Measurements from ENCODE around the gene DPH7. TPM values are rescaled to one million over a fixed set of nuclear protein-coding genes. Genes with fewer than 3 reads are reported as not detected.
"Not testable (repeated sequence)": the region's sequence is repeated elsewhere in the genome, so short reads cannot be mapped to it uniquely, and the experiment has no call there.

The DPH7 gene
- total RNA-seq, 5 donors from 2014 or later (not counting 1 experiment from before 2014, with no cell fraction given) = 45.0 to 71.0 (median 66.3) TPM

GRCh38 chr9:137603879-137604278 lies 25.2 kb upstream of the DPH7 start:
- Mint-ChIP-seq H3K4me1 (peaks cover 22 to 30% (median 24%) of the 10 kb centered on the region in 3 donors), H3K36me3 (no peaks in the 10 kb centered on the region), H3K27ac (no peak overlapping the region), H3K9me3 (no peaks in the 10 kb centered on the region), H3K4me3 (peak overlapping the region; percentile 49 to 59 (median 56)), H3K27me3 (no peaks in the 10 kb centered on the region)
- peak overlapping the region in 1 of 2 donors; percentile 15 for H3K4me3 ChIP-seq (ENCODE audit: control insufficient read depth in 1 of 2, extremely low read depth in 1 of 2, low read length in 1 of 2)
- POLR2A ChIA-PET = no interaction called here
- 98% methylated on average over 10 of the region's 13 CpGs for WGBS (ENCODE audit: insufficient coverage)
- DNase-seq (no peak), ATAC-seq (replicated peaks in 1 of 4) (no peak)
- no peaks in the 10 kb centered on the region for H3K27me3 ChIP-seq (replicated peaks in 1 of 2; ENCODE audit: control insufficient read depth in 2 of 2, extremely low read depth in 1 of 2, insufficient read depth in 2 of 2, low read length in 1 of 2)
- no peaks in the 10 kb centered on the region for H3K36me3 ChIP-seq (ENCODE audit: control insufficient read depth in 2 of 2, extremely low read depth in 1 of 2, insufficient read depth in 1 of 2, low read length in 1 of 2)
- CTCF ChIA-PET = no interaction called here
- H3K27ac ChIP-seq (ENCODE audit: low read length) = no peak overlapping the region
- no peaks in the 10 kb centered on the region for H3K9me3 ChIP-seq
- H3K4me1 ChIP-seq (ENCODE audit: control insufficient read depth in 1 of 2, extremely low read depth in 1 of 2, insufficient read depth in 2 of 2, low read length in 2 of 2) = peaks cover 12 to 32% of the 10 kb centered on the region in 2 experiments

DNA sequence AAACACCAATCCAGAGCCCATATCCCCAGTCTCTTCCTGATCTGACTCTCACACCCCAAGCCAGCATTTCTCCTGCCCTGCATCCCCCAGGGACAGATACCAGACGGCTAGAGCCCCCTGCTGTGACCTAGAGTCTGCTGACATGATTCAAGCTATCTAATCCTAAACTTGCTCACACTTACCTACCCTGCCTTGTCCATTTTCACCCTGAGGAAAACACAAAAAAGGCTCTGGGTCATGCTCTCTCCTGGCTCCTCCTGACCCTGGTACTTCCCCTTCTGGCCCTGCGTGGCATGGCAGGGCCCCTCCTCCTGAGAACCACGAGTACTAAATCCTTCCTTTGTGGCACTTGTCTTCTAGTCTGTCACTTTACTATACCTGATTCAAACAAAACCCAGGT lies 23.9 kb upstream of the DPH7 start:
- Histone ChIP-seq H3K9me3 (no peaks in the 10 kb centered on the region), H3K27me3 (replicated peaks in 1 of 2; ENCODE audit: control insufficient read depth in 2 of 2, extremely low read depth in 1 of 2, insufficient read depth in 2 of 2, low read length in 1 of 2) (no peaks in the 10 kb centered on the region), H3K4me3 (ENCODE audit: control insufficient read depth in 1 of 2, extremely low read depth in 1 of 2, low read length in 1 of 2) (no peak overlapping the region), H3K27ac (ENCODE audit: low read length) (no peak overlapping the region), H3K36me3 (ENCODE audit: control insufficient read depth in 2 of 2, extremely low read depth in 1 of 2, insufficient read depth in 1 of 2, low read length in 1 of 2) (no peaks in the 10 kb centered on the region), H3K4me1 (ENCODE audit: control insufficient read depth in 1 of 2, extremely low read depth in 1 of 2, insufficient read depth in 2 of 2, low read length in 2 of 2) (peaks cover 12 to 23% of the 10 kb centered on the region in 2 experiments)
- Mint-ChIP-seq H3K27me3 (no peaks in the 10 kb centered on the region), H3K27ac (no peak overlapping the region), H3K36me3 (no peaks in the 10 kb centered on the region), H3K9me3 (no peaks in the 10 kb centered on the region), H3K4me3 (peak overlapping the region in 2 of 3 donors; percentile 47 to 62), H3K4me1 (peaks cover 17 to 22% (median 21%) of the 10 kb centered on the region in 3 donors)
- ATAC-seq (replicated peaks in 1 of 4) = no peak
- ChIA-PET CTCF (no interaction called here), POLR2A (no interaction called here)
- no peak for DNase-seq
- 43% methylated on average over 1 of the region's 3 CpGs for WGBS (ENCODE audit: insufficient coverage)

DNA sequence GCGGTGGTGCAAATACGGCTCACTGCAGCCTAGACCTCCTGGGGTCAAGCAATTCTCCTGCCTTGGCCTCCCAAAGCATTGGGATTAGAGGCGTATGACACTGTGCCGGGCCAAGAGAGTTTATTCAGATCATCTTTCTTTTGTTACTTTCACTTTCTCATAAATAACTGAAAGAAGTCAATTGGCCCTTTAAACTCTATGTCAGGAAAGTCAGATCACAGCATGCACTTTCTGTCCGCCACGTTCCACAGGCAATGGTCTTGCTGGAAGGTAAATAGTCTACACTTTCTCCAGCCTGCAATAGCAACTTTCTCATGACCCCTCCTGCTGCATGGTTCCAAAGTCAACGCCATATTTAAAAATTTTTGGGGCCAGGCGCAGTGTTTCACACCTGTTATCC lies 20.2 kb upstream of the DPH7 start:
- Histone ChIP-seq H3K4me1 (ENCODE audit: control insufficient read depth in 1 of 2, extremely low read depth in 1 of 2, insufficient read depth in 2 of 2, low read length in 2 of 2) (peaks cover 0 to under 1% of the 10 kb centered on the region in 2 experiments), H3K27ac (ENCODE audit: low read length) (no peak overlapping the region), H3K36me3 (ENCODE audit: control insufficient read depth in 2 of 2, extremely low read depth in 1 of 2, insufficient read depth in 1 of 2, low read length in 1 of 2) (no peaks in the 10 kb centered on the region), H3K27me3 (replicated peaks in 1 of 2; ENCODE audit: control insufficient read depth in 2 of 2, extremely low read depth in 1 of 2, insufficient read depth in 2 of 2, low read length in 1 of 2) (no peaks in the 10 kb centered on the region), H3K4me3 (ENCODE audit: control insufficient read depth in 1 of 2, extremely low read depth in 1 of 2, low read length in 1 of 2) (no peak overlapping the region), H3K9me3 (no peaks in the 10 kb centered on the region)
- H3K4me1 Mint-ChIP-seq = peaks cover 4 to 8% (median 8%) of the 10 kb centered on the region in 3 donors
- H3K27ac Mint-ChIP-seq = no peak overlapping the region
- no peak overlapping the region for H3K4me3 Mint-ChIP-seq
- H3K27me3 Mint-ChIP-seq = no peaks in the 10 kb centered on the region
- ChIA-PET POLR2A (no interaction called here), CTCF (no interaction called here)
- no peak for ATAC-seq (replicated peaks in 1 of 4)
- WGBS (ENCODE audit: insufficient coverage) = 87% methylated on average over 3 of the region's 8 CpGs
- no peak for DNase-seq
- no peaks in the 10 kb centered on the region for H3K9me3 Mint-ChIP-seq
- no peaks in the 10 kb centered on the region for H3K36me3 Mint-ChIP-seq

DNA sequence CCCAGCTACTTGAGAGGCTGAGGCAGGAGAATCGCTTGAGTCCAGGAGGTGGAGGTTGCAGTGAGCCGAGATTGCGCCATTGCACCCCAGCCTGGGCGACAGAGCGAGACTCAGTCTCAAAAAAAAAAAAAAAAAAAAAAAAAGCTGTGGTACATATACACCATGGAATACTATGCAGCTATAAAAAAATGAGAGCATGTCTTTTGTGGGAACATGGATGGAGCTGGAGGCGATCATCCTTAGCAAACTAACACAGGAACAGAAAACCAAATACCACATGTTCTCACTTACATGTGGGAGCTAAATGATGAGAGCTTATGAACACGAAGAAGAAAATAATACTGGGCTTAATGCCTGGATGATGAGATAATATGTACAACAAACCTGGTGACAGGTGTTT lies 17.9 kb upstream of the DPH7 start:
- H3K4me1 Mint-ChIP-seq; H3K36me3 Mint-ChIP-seq; H3K4me1 ChIP-seq (ENCODE audit: control insufficient read depth in 1 of 2, extremely low read depth in 1 of 2, insufficient read depth in 2 of 2, low read length in 2 of 2); H3K9me3 Mint-ChIP-seq; ATAC-seq (replicated peaks in 1 of 4); H3K9me3 ChIP-seq; CTCF ChIA-PET; H3K4me3 Mint-ChIP-seq; H3K27me3 Mint-ChIP-seq; POLR2A ChIA-PET; H3K36me3 ChIP-seq (ENCODE audit: control insufficient read depth in 2 of 2, extremely low read depth in 1 of 2, insufficient read depth in 1 of 2, low read length in 1 of 2); H3K4me3 ChIP-seq (ENCODE audit: control insufficient read depth in 1 of 2, extremely low read depth in 1 of 2, low read length in 1 of 2); DNase-seq; H3K27ac Mint-ChIP-seq; H3K27ac ChIP-seq (ENCODE audit: low read length); H3K27me3 ChIP-seq (replicated peaks in 1 of 2; ENCODE audit: control insufficient read depth in 2 of 2, extremely low read depth in 1 of 2, insufficient read depth in 2 of 2, low read length in 1 of 2): not testable (repeated sequence)
- no CpG with 5 or more reads among the region's 7 CpGs for WGBS (ENCODE audit: insufficient coverage)

DNA sequence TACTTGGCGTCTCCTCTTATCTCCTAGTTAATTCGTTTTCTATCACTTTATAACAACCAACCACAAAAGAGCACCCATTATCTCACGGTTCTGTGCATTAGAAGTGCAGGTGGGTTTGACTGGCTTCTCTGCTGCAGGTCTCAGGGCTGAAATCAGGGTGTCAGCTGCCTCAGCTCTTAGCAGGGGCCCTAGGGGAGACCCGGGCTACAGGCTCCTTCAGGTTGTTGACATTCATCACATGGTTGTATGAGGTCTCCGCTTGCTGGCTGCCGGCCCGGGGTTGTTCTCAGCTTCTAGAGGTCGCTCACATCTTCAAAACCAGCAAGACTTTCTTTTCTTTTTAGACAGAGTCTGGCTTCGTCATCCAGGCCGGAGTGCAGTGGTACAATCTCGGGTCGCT lies 14.5 kb upstream of the DPH7 start:
- peaks cover 3 to 21% of the 10 kb centered on the region in 2 experiments for H3K4me1 ChIP-seq (ENCODE audit: control insufficient read depth in 1 of 2, extremely low read depth in 1 of 2, insufficient read depth in 2 of 2, low read length in 2 of 2)
- Mint-ChIP-seq H3K4me3 (peak overlapping the region in 2 of 3 donors; percentile 42 to 45), H3K4me1 (peaks cover 12 to 14% (median 13%) of the 10 kb centered on the region in 3 donors), H3K27ac (no peak overlapping the region), H3K27me3 (no peaks in the 10 kb centered on the region), H3K36me3 (peaks cover 2% of the 10 kb centered on the region), H3K9me3 (no peaks in the 10 kb centered on the region)
- no peak for DNase-seq
- no peak overlapping the region for H3K4me3 ChIP-seq (ENCODE audit: control insufficient read depth in 1 of 2, extremely low read depth in 1 of 2, low read length in 1 of 2)
- H3K9me3 ChIP-seq = no peaks in the 10 kb centered on the region
- H3K36me3 ChIP-seq (ENCODE audit: control insufficient read depth in 2 of 2, extremely low read depth in 1 of 2, insufficient read depth in 1 of 2, low read length in 1 of 2) = peaks cover 0 to under 1% of the 10 kb centered on the region in 2 donors
- no peaks in the 10 kb centered on the region for H3K27me3 ChIP-seq (replicated peaks in 1 of 2; ENCODE audit: control insufficient read depth in 2 of 2, extremely low read depth in 1 of 2, insufficient read depth in 2 of 2, low read length in 1 of 2)
- ATAC-seq (replicated peaks in 1 of 4) = no peak
- POLR2A ChIA-PET = no interaction called here
- WGBS (ENCODE audit: insufficient coverage) = 89% methylated on average over 9 of the region's 12 CpGs
- no peak overlapping the region for H3K27ac ChIP-seq (ENCODE audit: low read length)
- CTCF ChIA-PET = no interaction called here

- Mint-ChIP-seq H3K4me1 (peaks cover 16 to 17% (median 17%) of the 10 kb centered on the region in 3 donors), H3K27ac (no peak overlapping the region), H3K9me3 (no peaks in the 10 kb centered on the region), H3K36me3 (peaks cover 6% of the 10 kb centered on the region), H3K4me3 (peak overlapping the region in 1 of 3 donors; percentile 42), H3K27me3 (no peaks in the 10 kb centered on the region)
- Histone ChIP-seq H3K4me1 (ENCODE audit: control insufficient read depth in 1 of 2, extremely low read depth in 1 of 2, insufficient read depth in 2 of 2, low read length in 2 of 2) (peaks cover 3 to 26% of the 10 kb centered on the region in 2 experiments), H3K9me3 (no peaks in the 10 kb centered on the region), H3K27me3 (replicated peaks in 1 of 2; ENCODE audit: control insufficient read depth in 2 of 2, extremely low read depth in 1 of 2, insufficient read depth in 2 of 2, low read length in 1 of 2) (no peaks in the 10 kb centered on the region), H3K4me3 (ENCODE audit: control insufficient read depth in 1 of 2, extremely low read depth in 1 of 2, low read length in 1 of 2) (no peak overlapping the region), H3K27ac (ENCODE audit: low read length) (no peak overlapping the region), H3K36me3 (ENCODE audit: control insufficient read depth in 2 of 2, extremely low read depth in 1 of 2, insufficient read depth in 1 of 2, low read length in 1 of 2) (peaks cover 0 to 5% of the 10 kb centered on the region in 2 donors)
- ChIA-PET CTCF (interaction anchor here in 1 of 2 donors (1.2 kb wide), 1 partner anchor 13 kb away, joined by 4 read pairs; no protein-coding TSS in a partner anchor), POLR2A (interaction anchor here in 1 of 2 donors (0.8 kb wide), 1 partner anchor 81 kb away, joined by 7 read pairs; no protein-coding TSS in a partner anchor)
- ATAC-seq (replicated peaks in 1 of 4) (no peak), DNase-seq (no peak)
- WGBS (ENCODE audit: insufficient coverage) = 98% methylated on average over 5 of the region's 7 CpGs
These were observed 14.0 kb upstream of the DPH7 start for GRCh38 chr9:137592767-137593166.

All from T-cell (primary cell).